Type B pancreatic cell (in vitro differentiated cells): ENCODE data around the gene GLIS1. TPM values are rescaled to one million over a fixed set of nuclear protein-coding genes. Genes with fewer than 3 reads are reported as not detected.
A peak's percentile ranks its signal among the peaks of the same experiment; 100 is the strongest.

ENCODE experiments used
- DNase-seq: peaks from one replicate; pipeline ENCODE4 v3.0.0; 2021; ENCODE audit warnings: mixed read lengths; ENCODE audit not compliant: unreplicated experiment; ENCODE audit errors: extremely low spot score
- H3K27ac Mint-ChIP-seq: 2 replicates; pipeline ENCODE4 v1.8.0; 2021; ENCODE audit warnings: mild to moderate bottlenecking, mixed read lengths
- H3K27me3 Mint-ChIP-seq: 2 replicates; pipeline ENCODE4 v1.8.0; 2021; ENCODE audit warnings: mixed read lengths
- H3K36me3 Mint-ChIP-seq: 2 replicates; pipeline ENCODE4 v1.8.0; 2021; ENCODE audit warnings: mixed read lengths
- H3K4me1 Mint-ChIP-seq: one replicate; pipeline ENCODE4 v1.8.0; 2021; ENCODE audit warnings: mixed read lengths; ENCODE audit not compliant: unreplicated experiment
- H3K4me3 Mint-ChIP-seq: 2 replicates; pipeline ENCODE4 v1.8.0; 2021; ENCODE audit warnings: mild to moderate bottlenecking, mixed read lengths
- H3K9me3 Mint-ChIP-seq: 2 replicates; pipeline ENCODE4 v1.8.0; 2021; ENCODE audit warnings: mixed read lengths
- CTCF ChIP-seq: fragments of 200-600 bp; sonication (generic); conservative IDR thresholded peaks from 2 replicates; pipeline ENCODE4 v1.5.0; 2021; ENCODE audit warnings: antibody characterized with exemption, mild to moderate bottlenecking
- total RNA-seq: library from RNA; stranded (reverse); gene quantifications from 2 replicates; pipeline ENCODE4 v1.2.1, GENCODE V29; 2021; ENCODE audit warnings: low replicate concordance

Gene GLIS1
- total RNA-seq, 1 donor from 2014 or later: 2.1 TPM

GRCh38 chr1:53580739-53581475, 158.1 kb downstream of the GLIS1 start:
- DNase-seq: peak; percentile 50
- no peak for TF ChIP-seq CTCF
- no peaks in the 10 kb centered on the region for H3K9me3 Mint-ChIP-seq
- no peak overlapping the region for H3K4me3 Mint-ChIP-seq
- peaks cover 10% of the 10 kb centered on the region for H3K27me3 Mint-ChIP-seq
- no peaks in the 10 kb centered on the region for H3K36me3 Mint-ChIP-seq
- peaks cover 56% of the 10 kb centered on the region for H3K4me1 Mint-ChIP-seq
- no peak overlapping the region for H3K27ac Mint-ChIP-seq

DNA sequence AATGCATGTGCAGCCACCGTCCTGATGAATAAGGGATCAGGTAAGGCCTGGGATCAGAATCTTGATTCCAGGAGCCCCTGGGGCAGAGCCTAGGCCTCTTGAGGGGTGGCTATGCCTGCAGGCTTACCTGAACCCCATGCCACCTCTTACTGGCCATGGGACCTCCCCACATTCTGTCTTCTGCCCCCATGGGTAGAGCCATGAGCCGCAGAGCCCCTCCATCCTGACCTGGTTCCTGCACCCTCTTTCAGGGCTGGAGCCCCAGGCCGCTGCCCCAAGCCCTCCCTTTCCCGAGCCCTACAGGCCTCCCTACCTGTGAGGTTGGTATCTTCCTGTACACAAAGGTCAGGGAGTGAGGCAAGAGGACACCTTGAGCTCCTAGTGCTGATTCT, 159.0 kb downstream of the GLIS1 start:
- DNase-seq: peak; percentile 50
- no peaks in the 10 kb centered on the region for H3K9me3 Mint-ChIP-seq
- H3K4me3 Mint-ChIP-seq: no peak overlapping the region
- H3K27ac Mint-ChIP-seq: no peak overlapping the region
- TF ChIP-seq CTCF: no peak
- H3K27me3 Mint-ChIP-seq: peaks cover 10% of the 10 kb centered on the region
- peaks cover 63% of the 10 kb centered on the region for H3K4me1 Mint-ChIP-seq
- H3K36me3 Mint-ChIP-seq: no peaks in the 10 kb centered on the region

GRCh38 chr1:53579221-53580008, 159.5 kb downstream of the GLIS1 start:
- Mint-ChIP-seq H3K4me1 (peaks cover 58% of the 10 kb centered on the region), H3K27ac (no peak overlapping the region), H3K4me3 (no peak overlapping the region), H3K9me3 (no peaks in the 10 kb centered on the region), H3K36me3 (no peaks in the 10 kb centered on the region), H3K27me3 (peaks cover 10% of the 10 kb centered on the region)
- DNase-seq: peak; percentile 47
- no peak for TF ChIP-seq CTCF

DNA sequence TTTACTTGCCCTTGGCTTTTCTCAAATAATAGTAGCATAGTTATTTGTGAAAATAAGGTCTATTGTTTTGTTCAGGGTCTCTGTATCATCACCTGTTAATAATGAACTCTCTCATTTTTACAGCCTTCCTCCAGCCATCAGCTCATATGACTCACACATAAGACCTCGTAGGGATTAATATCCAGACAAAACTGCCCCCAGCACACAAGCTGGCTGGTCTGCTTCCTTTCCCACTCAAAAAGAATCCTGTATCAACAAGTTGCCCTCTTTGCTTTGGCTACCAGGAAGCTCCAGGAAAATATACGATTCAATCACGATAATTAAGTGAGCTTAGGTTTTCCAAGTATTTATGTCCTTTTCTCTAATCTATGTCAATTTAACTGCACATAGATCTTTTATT, 160.6 kb downstream of the GLIS1 start:
- DNase-seq: no peak
- no peak for TF ChIP-seq CTCF
- no peaks in the 10 kb centered on the region for H3K36me3 Mint-ChIP-seq
- no peak overlapping the region for H3K27ac Mint-ChIP-seq
- no peaks in the 10 kb centered on the region for H3K9me3 Mint-ChIP-seq
- peaks cover 3% of the 10 kb centered on the region for H3K27me3 Mint-ChIP-seq
- H3K4me1 Mint-ChIP-seq: peaks cover 50% of the 10 kb centered on the region
- H3K4me3 Mint-ChIP-seq: no peak overlapping the region

DNA sequence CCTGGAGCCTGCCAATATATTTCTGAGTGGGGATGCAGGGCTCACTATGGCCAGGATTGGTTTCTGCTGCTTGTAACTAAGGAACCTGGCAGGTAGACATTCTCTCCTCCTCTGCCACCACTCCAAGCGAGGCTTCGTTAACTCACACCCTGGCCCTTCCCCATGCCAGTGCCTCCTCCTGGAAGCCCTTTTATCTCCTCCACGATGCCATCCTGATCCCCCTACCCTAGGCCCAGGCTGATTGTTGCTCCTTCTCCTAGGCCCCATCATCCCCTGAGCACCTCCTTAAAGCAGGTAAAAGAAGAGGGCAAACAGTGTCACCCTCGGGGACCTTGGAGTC, 161.2 kb downstream of the GLIS1 start:
- peaks cover 47% of the 10 kb centered on the region for H3K4me1 Mint-ChIP-seq
- H3K9me3 Mint-ChIP-seq: no peaks in the 10 kb centered on the region
- TF ChIP-seq CTCF: no peak
- peaks cover 3% of the 10 kb centered on the region for H3K27me3 Mint-ChIP-seq
- H3K27ac Mint-ChIP-seq: no peak overlapping the region
- no peaks in the 10 kb centered on the region for H3K36me3 Mint-ChIP-seq
- no peak overlapping the region for H3K4me3 Mint-ChIP-seq
- peak; percentile 45 for DNase-seq
